LNCaP clone FGC (cell line): ENCODE measurements around the gene GRIP1.
A peak's percentile ranks its signal among the peaks of the same experiment; 100 is the strongest.

Source experiments
- DNase-seq: peaks from one replicate; pipeline ENCODE4 v3.0.0-alpha.2; 2011; ENCODE audit warnings: low read depth
- H3K4me3 ChIP-seq: 2 replicates; pipeline ENCODE4 v1.5.1; 2011; ENCODE audit warnings: mild to moderate bottlenecking, low read depth, low read length, control low read depth
- CTCF ChIP-seq: IDR thresholded peaks from 2 replicates; pipeline ENCODE4 v1.5.1; 2012; ENCODE audit warnings: mild to moderate bottlenecking; ENCODE audit not compliant: control insufficient read depth, insufficient read depth; ENCODE audit errors: extremely low read depth

Gene GRIP1

GRCh38 chr12:66693901-66694513, 15.1 kb upstream of the GRIP1 start:
- no peak overlapping the region for H3K4me3 ChIP-seq
- peak; percentile 68 for TF ChIP-seq CTCF
- DNase-seq = peak; percentile 43

- no peak for TF ChIP-seq CTCF
- no peak for DNase-seq
- H3K4me3 ChIP-seq = no peak overlapping the region
Measured at GRCh38 chr12:66692986-66693385, 14.1 kb upstream of the GRIP1 start.

GRCh38 chr12:66692170-66692569, 13.3 kb upstream of the GRIP1 start:
- H3K4me3 ChIP-seq = no peak overlapping the region
- no peak for TF ChIP-seq CTCF
- no peak for DNase-seq

- no peak overlapping the region for H3K4me3 ChIP-seq
- peak; percentile 28 for DNase-seq
- peak; percentile 97 for TF ChIP-seq CTCF
Measured at GRCh38 chr12:66688846-66689439, 10.1 kb upstream of the GRIP1 start.

- no peak for TF ChIP-seq CTCF
- H3K4me3 ChIP-seq = no peak overlapping the region
- no peak for DNase-seq
Measured at GRCh38 chr12:66684222-66684621, 5.3 kb upstream of the GRIP1 start.

- no peak for TF ChIP-seq CTCF
- H3K4me3 ChIP-seq = no peak overlapping the region
- no peak for DNase-seq
Measured at GRCh38 chr12:66683822-66684221, 4.9 kb upstream of the GRIP1 start.

GRCh38 chr12:66683073-66683472, 4.2 kb upstream of the GRIP1 start:
- no peak for TF ChIP-seq CTCF
- no peak overlapping the region for H3K4me3 ChIP-seq
- DNase-seq = no peak
